HepG2 (cell line): ENCODE measurements around the gene IL6ST. TPM values are rescaled to one million over a fixed set of nuclear protein-coding genes. Genes with fewer than 3 reads are reported as not detected.

ENCODE experiments used
- ESRRA ChIP-seq: sonication (generic); formaldehyde crosslinking; IDR thresholded peaks from 2 replicates; pipeline ENCODE4 v1.5.1; 2020; ENCODE audit warnings: mild to moderate bottlenecking, low read depth, missing genetic modification reagents
- KIAA2018 ChIP-seq: sonication (generic); formaldehyde crosslinking; IDR thresholded peaks from 2 replicates; pipeline ENCODE4 v1.5.0; 2020; ENCODE audit warnings: mild to moderate bottlenecking, missing genetic modification reagents, borderline replicate concordance
- SMARCE1 ChIP-seq: fragments of 450-650 bp; IDR thresholded peaks from 2 replicates; pipeline ENCODE4 v1.6.1; 2017; ENCODE audit warnings: borderline replicate concordance
- SP140L ChIP-seq: sonication (generic); formaldehyde crosslinking; IDR thresholded peaks from 2 replicates; pipeline ENCODE4 v1.4.0; 2020; ENCODE audit warnings: missing genetic modification reagents, borderline replicate concordance
- ZFP82 ChIP-seq: sonication (generic); formaldehyde crosslinking; IDR thresholded peaks from 2 replicates; pipeline ENCODE4 v1.5.1; 2020; ENCODE audit warnings: mild to moderate bottlenecking, missing genetic modification reagents, borderline replicate concordance
- ZNF326 ChIP-seq: sonication (generic); formaldehyde crosslinking; IDR thresholded peaks from 2 replicates; pipeline ENCODE4 v1.4.0; 2020; ENCODE audit warnings: missing genetic modification reagents, borderline replicate concordance
- ZNF512B ChIP-seq: sonication (generic); formaldehyde crosslinking; IDR thresholded peaks from 2 replicates; pipeline ENCODE4 v1.5.1; 2020; ENCODE audit warnings: missing genetic modification reagents, mild to moderate bottlenecking, borderline replicate concordance
- ZNF557 ChIP-seq: sonication (generic); formaldehyde crosslinking; IDR thresholded peaks from 2 replicates; pipeline ENCODE4 v1.4.0; 2020; ENCODE audit warnings: missing genetic modification reagents
- ZNF574 ChIP-seq: sonication (generic); formaldehyde crosslinking; IDR thresholded peaks from 2 replicates; pipeline ENCODE4 v1.4.0; 2020; ENCODE audit warnings: missing genetic modification reagents
- ZNF614 ChIP-seq: IDR thresholded peaks from 2 replicates; pipeline ENCODE4 v1.6.1; 2018; ENCODE audit warnings: missing biosample characterization, missing genetic modification reagents, inconsistent platforms, borderline replicate concordance
- ZNF691 ChIP-seq: sonication (generic); formaldehyde crosslinking; IDR thresholded peaks from 2 replicates; pipeline ENCODE4 v1.4.0; 2020; ENCODE audit warnings: missing genetic modification reagents, low read depth, mild to moderate bottlenecking, borderline replicate concordance
- polyA plus RNA-seq, 8 experiments: library from polyadenylated mRNA; depleted of rRNA in 3 of 8; stranded (reverse) in 7 of 8; unstranded in 1 of 8; fragments of >200 nt; fragmentation: Illumina TruSeq in 4 of 8; extraction: Trizol in 4 of 8; gene quantifications; 2 replicates each; pipeline versions ENCODE4 v1.2.1 to v1.2.3, GENCODE V29; 2011 to 2016; ENCODE audit warnings: low read depth in 4 of 8, missing spikeins in 1 of 8, mixed read lengths in 1 of 8; ENCODE audit not compliant: insufficient read depth in 1 of 8
- total RNA-seq, 5 experiments: library from RNA; depleted of rRNA; stranded (reverse); fragments of >200 nt; fragmentation: Illumina TruSeq; extraction: Trizol; gene quantifications; 2 replicates each; pipeline ENCODE4 v1.2.3, GENCODE V29; 2016; ENCODE audit warnings: low read depth in 1 of 5

IL6ST gene
- total and polyA plus RNA-seq, 2 of the 13 experiments (the other 11 are each of a cell fraction or from before 2014, with no cell fraction given) = 66.6 to 166 TPM

- TF ChIP-seq KIAA2018 (CRISPR knock-in tag) (no peak), ZNF691 (CRISPR knock-in tag) (no peak; the same call in 1 of the 2 replicates), ESRRA (CRISPR knock-in tag) (no peak), ZNF512B (CRISPR knock-in tag) (no peak), SP140L (no peak), ZNF574 (no peak; the same call in 1 of the 2 replicates), ZNF557 (CRISPR knock-in tag) (no peak), SMARCE1 (no peak), ZNF614 (CRISPR knock-in tag) (peak; percentile 53; the same call in 1 of the 2 replicates), ZNF326 (no peak), ZFP82 (CRISPR knock-in tag) (peak; percentile 13; the same call in 1 of the 2 replicates)
Observed at GRCh38 chr5:55994998-55995914, 493 bp upstream of the IL6ST start (continued).
